Adrenal gland (tissue), 5 donors: ENCODE measurements around the gene SMIM43.

Source experiments
- POLR2A ChIP-seq, 2 donors: fragments of 450-650 bp; IDR thresholded peaks; one replicate each; pipeline ENCODE4 v1.6.1; 2017; ENCODE audit warnings: antibody characterized with exemption in 2 of 2, mild to moderate bottlenecking in 2 of 2, moderate library complexity in 1 of 2
- TF ChIP-seq, protein P1 (sequence below), 6 experiments: fragments of 450-650 bp in 4 of 6; fragments of 200-600 bp in 2 of 6; sonication (generic) in 1 of 6; IDR thresholded peaks; 1 replicate in 5 of 6; 2 replicates in 1 of 6; pipeline versions ENCODE4 v1.5.1 to v1.8.0; 2016 to 2021; ENCODE audit warnings: antibody characterized with exemption in 6 of 6, mild to moderate bottlenecking in 2 of 6, moderate library complexity in 1 of 6
- donor health status: DM: no; HTN: no; CAD: no.

DNA sequence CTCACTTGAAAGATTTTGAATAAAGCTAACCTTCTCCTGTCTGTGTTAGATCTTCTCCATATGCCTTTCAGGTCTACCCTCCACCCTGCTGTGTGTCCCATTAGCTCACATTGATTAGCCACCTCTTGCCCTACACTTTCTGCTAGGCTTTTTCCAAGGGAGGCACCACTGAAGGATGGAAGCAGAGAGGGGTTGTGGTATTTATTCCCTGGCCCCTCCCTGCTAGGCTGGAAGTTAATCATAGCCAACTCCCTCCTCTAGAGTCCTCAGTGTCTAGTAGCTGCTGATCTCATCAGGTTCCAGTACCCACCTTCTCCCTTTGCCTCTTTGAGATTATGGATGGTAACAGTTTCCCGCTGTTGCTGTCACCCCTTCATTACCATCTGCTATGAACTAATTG is 8.9 kb upstream of the SMIM43 start:
- TF ChIP-seq POLR2A (IDR thresholded peaks at IDR 0.05): no peak
- TF ChIP-seq, protein P1, sequence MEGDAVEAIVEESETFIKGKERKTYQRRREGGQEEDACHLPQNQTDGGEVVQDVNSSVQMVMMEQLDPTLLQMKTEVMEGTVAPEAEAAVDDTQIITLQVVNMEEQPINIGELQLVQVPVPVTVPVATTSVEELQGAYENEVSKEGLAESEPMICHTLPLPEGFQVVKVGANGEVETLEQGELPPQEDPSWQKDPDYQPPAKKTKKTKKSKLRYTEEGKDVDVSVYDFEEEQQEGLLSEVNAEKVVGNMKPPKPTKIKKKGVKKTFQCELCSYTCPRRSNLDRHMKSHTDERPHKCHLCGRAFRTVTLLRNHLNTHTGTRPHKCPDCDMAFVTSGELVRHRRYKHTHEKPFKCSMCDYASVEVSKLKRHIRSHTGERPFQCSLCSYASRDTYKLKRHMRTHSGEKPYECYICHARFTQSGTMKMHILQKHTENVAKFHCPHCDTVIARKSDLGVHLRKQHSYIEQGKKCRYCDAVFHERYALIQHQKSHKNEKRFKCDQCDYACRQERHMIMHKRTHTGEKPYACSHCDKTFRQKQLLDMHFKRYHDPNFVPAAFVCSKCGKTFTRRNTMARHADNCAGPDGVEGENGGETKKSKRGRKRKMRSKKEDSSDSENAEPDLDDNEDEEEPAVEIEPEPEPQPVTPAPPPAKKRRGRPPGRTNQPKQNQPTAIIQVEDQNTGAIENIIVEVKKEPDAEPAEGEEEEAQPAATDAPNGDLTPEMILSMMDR (IDR thresholded peaks at IDR 0.05): no peak
